ENCODE results near the gene CSGALNACT2. TPM values are rescaled to one million over a fixed set of nuclear protein-coding genes. Genes with fewer than 3 reads are reported as not detected.
A peak's percentile ranks its signal among the peaks of the same experiment; 100 is the strongest.

The CSGALNACT2 gene
- total RNA-seq, 1 experiment from 2014 or later: 9.0 TPM

DNA sequence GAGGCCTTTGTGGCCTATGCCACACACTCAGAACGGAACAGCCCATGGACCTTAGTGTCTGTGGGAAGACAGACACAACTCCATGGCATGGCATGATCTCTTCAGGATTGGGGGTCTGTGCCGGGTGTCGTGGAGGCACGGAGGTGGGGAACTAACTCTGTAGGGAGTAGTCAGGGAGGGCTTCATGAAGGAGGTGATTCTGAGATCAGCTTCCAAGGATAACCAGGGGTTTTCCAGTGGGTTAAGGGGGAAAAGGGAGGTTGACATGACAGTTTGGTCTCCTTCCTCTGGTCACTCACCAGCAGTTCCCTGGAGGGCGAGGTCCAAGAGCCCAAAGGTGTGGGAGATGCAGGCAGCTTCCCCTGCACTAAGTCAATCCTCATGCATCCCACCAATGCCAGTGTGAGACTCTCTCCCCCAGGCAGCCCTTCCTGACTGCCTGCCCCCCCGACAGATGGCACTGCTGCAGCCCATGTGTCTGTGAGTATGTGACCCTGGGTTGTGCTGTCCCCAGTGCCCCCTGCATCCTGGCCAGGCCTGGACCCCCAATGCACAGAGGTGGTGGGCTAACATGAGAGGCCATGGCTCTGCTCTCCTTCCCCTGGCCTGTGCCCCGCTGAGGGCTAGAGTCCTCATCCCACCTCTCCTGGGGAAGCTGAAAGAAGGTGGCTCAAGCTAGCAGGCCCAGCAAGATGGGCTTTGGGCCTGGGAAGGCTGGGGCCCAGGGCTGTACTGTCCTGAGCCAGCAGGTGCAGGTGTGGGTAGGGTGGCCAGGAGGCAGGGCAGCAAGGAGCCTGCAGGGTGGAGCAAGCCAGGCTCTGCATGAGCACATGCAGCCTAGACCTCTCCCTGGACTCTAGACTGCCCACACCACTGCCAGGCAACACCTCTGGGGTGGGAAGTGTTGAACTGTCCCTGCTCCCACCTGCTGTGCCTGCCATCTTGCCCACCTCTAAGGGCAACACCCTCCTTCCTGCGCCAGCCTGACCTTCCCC is 88.9 kb downstream of the CSGALNACT2 start:
- in situ Hi-C loops (cut with HindIII; ENCODE audit: low pct_unique_long_range_greater_than_20kb, low sequenced_read_pairs): no loop called here
- DNase-seq (ENCODE audit: low read depth): no peak

DNA sequence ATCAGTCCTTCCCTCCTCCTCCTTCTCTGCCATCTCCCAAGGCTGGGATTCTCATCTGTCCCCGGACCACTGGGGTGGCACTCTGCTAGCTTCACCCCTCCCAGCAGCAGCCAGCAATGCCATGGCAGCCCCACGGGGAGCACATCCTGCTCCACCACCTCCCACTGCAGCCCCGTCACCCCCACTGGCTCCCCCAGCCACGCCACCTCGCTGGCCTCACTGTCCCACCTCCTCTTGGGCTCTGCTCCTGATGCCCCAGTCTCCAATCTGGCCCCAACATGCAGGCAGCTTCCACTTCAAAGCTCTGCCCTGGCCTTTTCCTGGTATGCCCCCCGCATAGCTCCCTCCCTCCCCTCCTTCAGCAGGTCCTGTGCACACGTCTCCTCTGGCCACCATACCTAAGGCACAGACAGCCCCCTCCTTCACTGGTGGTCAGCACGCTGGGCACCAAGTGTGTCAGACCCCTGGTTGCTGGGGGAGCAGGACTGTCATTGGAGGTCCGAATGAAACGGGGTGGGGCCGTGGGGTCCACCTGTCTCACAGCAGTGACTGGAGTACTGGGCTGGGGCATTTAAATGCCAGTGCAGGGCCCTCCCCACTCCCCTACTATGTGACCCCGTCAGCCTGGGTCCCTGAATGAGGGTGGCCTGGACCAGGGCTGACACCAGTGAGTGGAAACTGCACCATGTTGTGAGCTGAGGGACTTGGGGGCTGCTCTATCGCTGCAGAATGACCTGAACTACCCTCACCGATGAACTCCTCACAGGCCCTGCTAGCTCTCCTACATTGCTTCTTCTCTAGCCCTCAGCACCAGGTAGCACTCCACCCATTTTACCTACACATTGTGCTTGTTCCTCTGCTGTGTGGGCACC is 89.9 kb downstream of the CSGALNACT2 start:
- in situ Hi-C loops (cut with HindIII; ENCODE audit: low pct_unique_long_range_greater_than_20kb, low sequenced_read_pairs): no loop called here
- DNase-seq (ENCODE audit: low read depth): no peak

DNA sequence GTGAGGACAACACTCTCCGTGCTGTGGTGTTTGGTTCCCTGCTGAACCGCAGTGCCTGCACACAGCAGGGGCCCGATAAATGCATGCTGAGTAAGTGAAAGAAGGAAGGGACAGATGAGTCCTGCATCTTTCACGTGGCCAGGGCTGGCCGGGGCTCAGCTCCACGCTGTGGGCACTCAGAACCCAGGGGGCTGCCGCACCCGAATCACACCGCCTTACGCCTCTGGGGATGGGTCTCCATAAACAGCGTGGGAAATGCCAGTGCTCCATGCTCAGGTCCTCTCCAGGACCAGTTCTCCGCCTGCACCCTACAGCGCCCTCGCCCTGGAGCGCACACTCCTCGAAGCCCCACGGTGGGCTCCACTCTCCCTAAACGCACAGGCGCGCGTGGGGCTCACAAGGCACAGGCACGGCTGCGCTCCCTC is 90.5 kb downstream of the CSGALNACT2 start:
- in situ Hi-C loops (cut with HindIII; ENCODE audit: low pct_unique_long_range_greater_than_20kb, low sequenced_read_pairs): no loop called here
- no peak for DNase-seq (ENCODE audit: low read depth)

DNA sequence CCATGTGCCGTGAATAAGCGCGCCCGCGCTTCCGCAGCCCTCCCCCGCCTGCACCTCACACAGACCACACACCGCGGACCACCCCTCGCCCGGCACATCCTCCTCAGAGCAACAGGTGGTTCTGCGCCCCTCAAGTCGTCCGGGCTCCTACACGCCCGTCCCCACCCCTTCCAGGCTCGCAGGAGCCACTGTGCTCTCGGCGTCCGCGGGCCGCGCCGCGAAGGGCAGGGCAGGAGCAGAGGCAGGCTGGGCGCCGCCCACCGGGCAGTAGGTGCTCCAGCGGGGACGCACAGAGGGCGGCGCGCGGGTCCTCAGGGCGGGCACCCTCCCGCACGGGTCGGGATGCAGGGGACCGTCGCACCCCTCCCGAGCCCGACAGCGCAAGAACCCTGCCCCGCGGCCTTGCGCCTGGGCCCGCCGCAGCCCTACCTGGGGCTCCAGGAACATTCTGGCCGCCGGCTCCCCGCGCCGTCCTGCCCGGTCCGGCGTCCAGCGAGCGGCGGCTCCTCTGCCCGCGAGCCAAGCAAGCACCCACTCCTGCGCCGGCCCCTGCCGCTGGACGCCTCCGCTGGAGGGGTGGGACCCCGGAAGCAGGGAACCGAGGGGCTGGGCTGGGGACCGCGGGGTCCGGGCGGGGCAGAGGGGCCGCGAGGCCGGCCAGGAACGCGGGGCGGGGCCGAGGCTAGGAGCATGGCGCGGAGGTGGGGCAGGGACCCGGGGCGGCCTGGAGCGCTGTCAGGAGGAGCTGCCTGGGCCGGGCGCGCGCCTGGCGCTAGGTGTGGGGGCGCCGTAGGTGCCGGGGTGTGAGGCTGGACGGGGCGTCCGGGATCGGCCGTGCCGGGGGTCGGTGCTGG is 91.2 kb downstream of the CSGALNACT2 start:
- peak; percentile 58 for DNase-seq (ENCODE audit: low read depth)

DNA sequence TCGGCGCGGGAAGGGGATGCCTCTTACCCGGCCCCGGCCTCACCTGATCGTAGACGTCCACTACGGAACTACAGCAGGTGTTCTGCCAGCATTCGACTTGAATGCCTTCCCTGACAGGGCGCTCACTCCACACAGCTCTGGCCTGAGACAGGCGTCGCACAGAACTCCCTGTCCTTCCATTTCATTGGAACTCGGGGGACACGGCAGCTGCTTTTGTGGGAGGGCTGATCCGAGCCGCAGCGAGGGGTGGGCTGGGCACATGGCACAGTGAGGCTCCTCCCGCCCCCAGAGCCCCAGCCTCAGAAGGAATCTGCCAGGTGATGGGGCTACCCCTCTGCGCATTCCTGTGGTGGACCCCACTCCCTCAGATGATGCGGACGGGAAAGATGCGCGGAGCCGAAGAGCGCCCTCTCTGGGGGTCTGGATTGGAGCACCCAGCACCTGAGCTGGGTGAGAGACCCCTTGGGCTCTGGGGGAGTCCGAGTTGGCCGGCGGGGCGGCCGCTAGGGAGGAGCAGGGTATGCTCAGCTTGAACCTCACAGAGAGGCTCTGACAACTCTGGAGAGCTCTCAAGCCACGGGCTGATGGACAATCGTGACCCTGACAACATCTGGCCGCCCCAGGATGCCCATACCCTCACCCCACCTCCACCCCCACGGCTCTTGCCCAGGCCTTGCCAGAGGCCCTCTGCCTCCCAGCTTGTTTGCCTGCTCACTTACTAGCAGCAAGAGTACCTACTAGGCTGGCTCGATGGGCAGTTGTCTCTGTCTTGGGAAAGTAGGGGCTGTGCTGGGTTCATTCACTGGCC is 92.1 kb downstream of the CSGALNACT2 start:
- DNase-seq (ENCODE audit: low read depth): no peak
- in situ Hi-C loops (cut with HindIII; ENCODE audit: low pct_unique_long_range_greater_than_20kb, low sequenced_read_pairs): no loop called here

More for the DNA sequence above, 91.2 kb downstream of the CSGALNACT2 start:
- in situ Hi-C loops (cut with HindIII; ENCODE audit: low pct_unique_long_range_greater_than_20kb, low sequenced_read_pairs): no loop called here

DNA sequence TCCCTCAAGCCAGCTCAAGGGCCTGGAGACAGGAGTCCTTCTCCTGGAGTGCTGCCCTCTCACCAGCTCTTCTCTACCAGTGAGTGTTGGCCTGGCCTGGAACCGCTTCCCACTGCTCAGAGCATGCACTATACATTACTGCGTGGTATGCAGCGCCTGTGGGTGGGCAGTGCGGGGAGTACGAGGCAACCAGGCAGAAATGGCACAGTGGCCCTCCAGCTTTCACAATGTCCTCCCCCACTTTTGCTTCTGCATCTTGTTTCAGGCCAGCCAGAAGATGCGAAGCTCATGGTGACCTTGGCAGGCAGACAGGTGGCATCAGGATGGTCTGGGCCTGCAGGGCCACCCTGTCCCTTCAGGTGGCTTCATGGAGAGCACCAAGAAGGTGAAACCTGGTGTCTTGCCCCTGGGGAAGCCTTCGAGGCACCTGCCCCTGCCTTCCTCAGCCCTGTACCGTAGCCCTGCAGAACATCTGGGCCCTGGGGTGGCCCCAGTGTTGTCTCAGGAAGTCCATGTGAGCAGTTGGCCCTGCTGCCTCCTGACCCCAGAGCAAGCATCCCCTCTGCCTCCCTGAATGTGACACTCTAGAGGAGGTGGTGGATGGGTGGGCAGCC is 92.8 kb downstream of the CSGALNACT2 start:
- DNase-seq (ENCODE audit: low read depth): no peak
- in situ Hi-C loops (cut with HindIII; ENCODE audit: low pct_unique_long_range_greater_than_20kb, low sequenced_read_pairs): no loop called here

DNA sequence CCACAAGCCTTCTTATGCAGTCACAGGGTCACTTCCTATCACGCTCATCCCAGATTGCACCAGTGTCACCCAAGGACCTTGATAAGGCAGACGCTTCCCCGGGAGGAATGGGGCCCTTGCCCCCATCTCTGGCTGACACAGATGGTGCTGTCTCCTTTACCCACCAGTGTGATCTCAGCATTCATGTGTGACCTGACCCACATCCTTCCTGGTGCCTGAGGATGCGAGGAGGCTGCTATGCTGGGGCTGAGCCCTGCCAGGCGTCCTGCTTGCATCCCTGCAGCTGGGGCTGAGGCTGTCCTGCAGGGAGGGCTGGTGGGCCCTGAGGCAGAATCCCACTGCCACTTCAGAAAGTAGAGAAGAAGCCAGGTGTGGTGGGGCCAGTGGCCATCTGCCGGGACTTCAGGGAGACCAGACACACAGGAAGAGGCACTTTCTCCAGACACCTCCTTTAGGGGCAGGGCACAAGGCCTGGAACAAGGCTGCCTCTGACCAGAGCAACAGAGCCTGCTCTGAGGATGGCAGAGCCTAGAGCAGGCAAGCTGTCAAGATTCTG is 93.4 kb downstream of the CSGALNACT2 start:
- no peak for DNase-seq (ENCODE audit: low read depth)
- in situ Hi-C loops (cut with HindIII; ENCODE audit: low pct_unique_long_range_greater_than_20kb, low sequenced_read_pairs): no loop called here

DNA sequence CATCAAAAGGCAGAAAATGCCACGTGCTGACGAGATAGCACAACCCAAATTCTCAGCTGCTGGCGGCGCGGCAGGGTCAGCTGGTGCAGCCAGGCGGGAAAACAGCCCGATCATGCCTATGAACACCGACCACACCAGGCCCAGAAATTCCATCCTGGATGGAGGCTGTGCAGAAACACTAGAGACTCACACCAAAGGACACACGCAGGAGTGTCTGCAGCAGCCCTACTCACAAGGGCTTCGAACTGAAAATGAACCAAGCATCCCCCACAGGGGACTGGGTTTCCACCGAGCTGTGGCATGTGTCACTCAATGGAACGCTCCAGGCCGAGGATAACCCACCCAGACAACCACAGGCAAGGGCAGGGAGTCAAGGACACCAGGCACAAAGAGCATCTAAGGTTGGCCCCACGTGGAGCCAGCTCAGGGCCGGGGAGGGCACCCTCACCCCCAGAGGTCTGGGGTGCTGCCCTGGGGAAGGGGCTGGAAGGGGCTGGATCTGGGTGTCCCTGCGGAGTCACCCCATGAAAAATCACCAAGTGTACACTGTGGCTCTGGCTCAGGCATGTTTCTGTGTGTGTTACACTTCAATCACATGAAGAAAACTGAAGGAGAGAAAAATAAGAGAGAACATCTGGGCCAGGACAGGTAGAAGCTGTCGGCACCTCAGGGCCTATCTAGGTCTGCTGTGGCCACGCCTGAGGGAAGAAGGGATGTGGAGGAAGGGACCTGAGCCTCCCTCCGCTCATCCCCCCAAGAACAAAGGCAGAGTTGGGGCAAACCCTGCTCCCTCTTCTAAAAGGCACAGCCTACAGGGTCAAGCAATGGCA is 95.6 kb downstream of the CSGALNACT2 start:
- in situ Hi-C loops (cut with HindIII; ENCODE audit: low pct_unique_long_range_greater_than_20kb, low sequenced_read_pairs): no loop called here
- DNase-seq (ENCODE audit: low read depth): no peak

DNA sequence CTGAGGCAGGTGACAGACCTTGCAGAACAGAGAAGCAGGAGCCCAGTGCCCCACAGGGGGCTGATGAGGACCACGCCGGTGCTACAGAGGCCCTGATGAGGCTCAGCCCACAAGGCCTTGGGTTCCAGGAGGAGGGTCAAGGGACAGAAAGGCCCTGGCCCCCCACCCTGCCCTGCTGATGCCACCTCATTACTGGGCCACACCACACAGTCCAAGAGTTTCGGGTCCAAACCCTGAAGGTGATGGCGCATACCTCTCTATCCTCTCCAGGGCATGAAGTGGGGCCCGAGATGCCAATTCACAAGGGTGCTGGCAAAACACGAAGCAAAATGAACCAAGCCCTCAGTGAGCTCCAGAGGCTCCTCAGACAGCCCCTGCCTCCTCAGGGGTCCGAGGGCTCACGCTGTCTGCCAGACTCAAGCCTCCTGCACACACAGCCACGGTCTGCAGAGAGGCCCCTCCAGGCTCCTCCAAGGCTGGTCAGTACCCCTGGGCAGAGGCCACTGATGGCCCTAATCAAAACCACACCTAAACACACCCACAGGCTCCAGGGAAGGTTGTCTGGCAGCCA is 96.3 kb downstream of the CSGALNACT2 start:
- in situ Hi-C loops (cut with HindIII; ENCODE audit: low pct_unique_long_range_greater_than_20kb, low sequenced_read_pairs): no loop called here
- DNase-seq (ENCODE audit: low read depth): no peak

Other genes with a start within 250 kb of the CSGALNACT2 start
- gene RET, start 61.4 kb upstream of the CSGALNACT2 start, total RNA-seq (2014; rRNA removed; shearing (Covaris generic); ENCODE audit: low replicate concordance): 0.37 TPM in 1 of 2 replicates, not detected in the other
- gene RASGEF1A, start 128.6 kb downstream of the CSGALNACT2 start, total RNA-seq (2014; rRNA removed; shearing (Covaris generic); ENCODE audit: low replicate concordance): 1.3 and 13.7 TPM in 2 replicates
- not detected in 2 replicates for gene FXYD4, start 233.2 kb downstream of the CSGALNACT2 start, total RNA-seq (2014; rRNA removed; shearing (Covaris generic); ENCODE audit: low replicate concordance)

All from Caki2 (cell line).